HG02981 (cell line): ENCODE results near the gene ZSWIM8.
A peak's percentile ranks its signal among the peaks of the same experiment; 100 is the strongest.
"Not testable (repeated sequence)": the region's sequence is repeated elsewhere in the genome, so short reads cannot be mapped to it uniquely, and the experiment has no call there.

Experiments used
- ATAC-seq: cut with Tn5 transposase; IDR thresholded peaks from one replicate; pipeline ENCODE4 v1.9.1; 2021; ENCODE audit warnings: mild to moderate bottlenecking, moderate library complexity; ENCODE audit not compliant: unreplicated experiment

The ZSWIM8 gene

GRCh38 chr10:73773152-73773879 lies 12.1 kb upstream of the ZSWIM8 start:
- no peak for ATAC-seq

- ATAC-seq = no peak
Observed at GRCh38 chr10:73774637-73775036, 10.8 kb upstream of the ZSWIM8 start.

GRCh38 chr10:73779018-73779417 lies 6.4 kb upstream of the ZSWIM8 start:
- no peak for ATAC-seq

- ATAC-seq = no peak
Observed at GRCh38 chr10:73779539-73780197, 5.7 kb upstream of the ZSWIM8 start.

- ATAC-seq = no peak
Observed at GRCh38 chr10:73780301-73780700, 5.1 kb upstream of the ZSWIM8 start.

GRCh38 chr10:73780966-73781365 lies 4.4 kb upstream of the ZSWIM8 start:
- no peak for ATAC-seq

- ATAC-seq = no peak
Observed at GRCh38 chr10:73781548-73781878, 3.9 kb upstream of the ZSWIM8 start.

GRCh38 chr10:73781879-73782748 lies 3.3 kb upstream of the ZSWIM8 start, which contains the start of gene CHCHD1:
CHCHD1 (plus strand) TSS chr10:73782048; CDS start chr10:73782076, 28 bp downstream.
- ATAC-seq = peak; percentile 45

GRCh38 chr10:73782749-73783085 lies 2.7 kb upstream of the ZSWIM8 start:
- ATAC-seq = no peak

- ATAC-seq = no peak
Observed at GRCh38 chr10:73785721-73786511, 510 bp downstream of the ZSWIM8 start.

GRCh38 chr10:73786512-73786885 lies 1.1 kb downstream of the ZSWIM8 start:
- ATAC-seq = no peak

GRCh38 chr10:73787031-73787800 lies 1.8 kb downstream of the ZSWIM8 start:
- not testable (repeated sequence) for ATAC-seq

- no peak for ATAC-seq
Observed at GRCh38 chr10:73788864-73789658, 3.7 kb downstream of the ZSWIM8 start.

- no peak for ATAC-seq
Observed at GRCh38 chr10:73789659-73790055, 4.3 kb downstream of the ZSWIM8 start.

GRCh38 chr10:73790886-73791625 lies 5.7 kb downstream of the ZSWIM8 start:
- no peak for ATAC-seq

- ATAC-seq = no peak
Observed at GRCh38 chr10:73791871-73792400, 6.5 kb downstream of the ZSWIM8 start.

- no peak for ATAC-seq
Observed at GRCh38 chr10:73793456-73793855, 8.1 kb downstream of the ZSWIM8 start.

- ATAC-seq = not testable (repeated sequence)
Observed at GRCh38 chr10:73795491-73795890, 10.1 kb downstream of the ZSWIM8 start.
